Right renal pelvis (tissue), 4 donors: Measurements from ENCODE around the gene LCN6. TPM values are rescaled to one million over a fixed set of nuclear protein-coding genes. Genes with fewer than 3 reads are reported as not detected.
"Not testable (repeated sequence)": the region's sequence is repeated elsewhere in the genome, so short reads cannot be mapped to it uniquely, and the experiment has no call there.

Experiments used
- DNase-seq, 4 donors: peaks; one replicate each; pipeline ENCODE4 v3.0.0-alpha.2; 2013; ENCODE audit warnings: low read depth in 4 of 4, low spot score in 3 of 4, missing footprints in 1 of 4
- polyA plus RNA-seq, 4 donors: library from polyadenylated mRNA; unstranded; fragments of 120-200 nt; gene quantifications; one replicate each; pipeline ENCODE4 v1.2.1, GENCODE V29; 2013; ENCODE audit not compliant: insufficient read length in 4 of 4

LCN6 gene
- polyA plus RNA-seq, 4 donors: 0.34 TPM; not detected in 3

GRCh38 chr9:136784249-136784996, 36.1 kb upstream of the LCN6 start:
- DNase-seq: no peak

GRCh38 chr9:136782452-136782851, 34.1 kb upstream of the LCN6 start:
- no peak for DNase-seq

GRCh38 chr9:136779808-136780207, 31.5 kb upstream of the LCN6 start:
- no peak for DNase-seq

GRCh38 chr9:136777359-136777758, 29.0 kb upstream of the LCN6 start:
- DNase-seq: no peak

GRCh38 chr9:136776947-136777346, 28.6 kb upstream of the LCN6 start:
- no peak for DNase-seq

- no peak for DNase-seq
Observed at GRCh38 chr9:136775191-136775590, 26.9 kb upstream of the LCN6 start.

- DNase-seq: no peak
Observed at GRCh38 chr9:136774416-136775045, 26.2 kb upstream of the LCN6 start.

- no peak for DNase-seq
Observed at GRCh38 chr9:136773386-136774044, 25.2 kb upstream of the LCN6 start.

GRCh38 chr9:136771907-136772415, 23.6 kb upstream of the LCN6 start:
- DNase-seq: no peak

GRCh38 chr9:136769710-136770191, 21.4 kb upstream of the LCN6 start:
- DNase-seq: no peak

GRCh38 chr9:136766410-136767120, 18.2 kb upstream of the LCN6 start:
- DNase-seq: not testable (repeated sequence)

GRCh38 chr9:136765745-136766409, 17.6 kb upstream of the LCN6 start:
- not testable (repeated sequence) for DNase-seq

- no peak for DNase-seq
Observed at GRCh38 chr9:136765041-136765440, 16.7 kb upstream of the LCN6 start.

GRCh38 chr9:136764301-136764891, 16.1 kb upstream of the LCN6 start, which contains the start of gene LCN15:
TSS of gene LCN15 (minus strand) at chr9:136764518. CDS start at chr9:136764488, 30 bp downstream.
- DNase-seq: no peak

- no peak for DNase-seq
Observed at GRCh38 chr9:136763649-136764035, 15.3 kb upstream of the LCN6 start.

GRCh38 chr9:136762915-136763648, 14.8 kb upstream of the LCN6 start:
- no peak for DNase-seq

- no peak for DNase-seq
Observed at GRCh38 chr9:136762221-136762691, 13.9 kb upstream of the LCN6 start.

GRCh38 chr9:136761545-136761981, 13.2 kb upstream of the LCN6 start:
- DNase-seq: no peak
